Psoas muscle (tissue), 8 donors: ENCODE data around the gene HCLS1. TPM values are rescaled to one million over a fixed set of nuclear protein-coding genes. Genes with fewer than 3 reads are reported as not detected.

Source experiments
- ATAC-seq, 4 donors: fragments of 200-7000 bp; cut with Tn5 transposase; one replicate each; pipeline ENCODE4 v1.9.1; 2020; ENCODE audit warnings: moderate library complexity in 3 of 4, mild to moderate bottlenecking in 2 of 4
- DNase-seq, 2 donors: peaks; one replicate each; pipeline ENCODE4 v3.0.0-alpha.2; 2020
- H3K27ac ChIP-seq: fragments of 200-600 bp; one replicate; pipeline ENCODE4 v1.8.0; 2022
- H3K27me3 ChIP-seq, 3 donors: fragments of 200-600 bp in 1 of 3; one replicate each; pipeline versions ENCODE4 v1.6.1 to v1.8.0; 2013 to 2022; ENCODE audit warnings: low read length in 2 of 3, mild to moderate bottlenecking in 2 of 3, moderate library complexity in 1 of 3; ENCODE audit not compliant: insufficient read depth in 3 of 3
- H3K36me3 ChIP-seq, 2 donors: fragments of 200-600 bp in 1 of 2; one replicate each; pipeline versions ENCODE4 v1.6.1 to v1.8.0; 2013 to 2022; ENCODE audit warnings: low read depth in 1 of 2, mild to moderate bottlenecking in 1 of 2, moderate library complexity in 1 of 2; ENCODE audit not compliant: insufficient read depth in 1 of 2
- H3K4me1 ChIP-seq: fragments of 200-600 bp; one replicate; pipeline ENCODE4 v1.8.0; 2022
- H3K4me3 ChIP-seq: fragments of 200-600 bp; one replicate; pipeline ENCODE4 v1.8.0; 2022; ENCODE audit warnings: mild to moderate bottlenecking
- H3K9me3 ChIP-seq: fragments of 200-600 bp; one replicate; pipeline ENCODE4 v1.8.0; 2022
- CTCF ChIP-seq: fragments of 200-600 bp; IDR thresholded peaks from one replicate; pipeline ENCODE4 v1.8.0; 2022; ENCODE audit warnings: antibody characterized with exemption
- WGBS, 3 donors: extraction: QIAGEN DNeasy Blood & Tissue Kit; methylation state at CpG; one replicate each; pipeline versions ENCODE4 v1.1.6 to v1.1.7; 2013; 5-methylcytosine and 5-hydroxymethylcytosine counted together
- intact Hi-C, 2 donors: fragments of 100-400 bp; cut with DNase I; formaldehyde crosslinking; loops; one replicate each; pipeline versions ENCODE4 v1.11.0 to v1.14.2; 2022
- polyA plus RNA-seq, 3 donors: library from polyadenylated mRNA; stranded (reverse); fragments of 200-250 nt; gene quantifications; one replicate each; pipeline ENCODE4 v1.2.3, GENCODE V29; 2013
- total RNA-seq, 4 donors: library from RNA; stranded (reverse); fragmentation: NEBNext Ultra II Directional in 2 of 4; extraction: Animal tissue kit (Norgen Biotek cat#: 25700) in 2 of 4; gene quantifications; one replicate each; pipeline versions ENCODE4 v1.2.1 to v1.2.4, GENCODE V29; 2021 to 2023
- donor health status: healthy with polysubstance abuse.
- donor health status: DM: no; HTN: no; CAD: no; lungs with moderate emphysema.
- donor health status: Bipolar disorder and iron deficiency.
- donor health status: healthy.
- donor health status: DM: yes; HTN: yes; CAD: no.
- donor health status: DM: no; HTN: no; CAD: no.
- donor health status: DM: no; HTN: no; CAD: no.
- donor health status: DM: yes; HTN: yes; CAD: no.

Gene HCLS1
- total and polyA plus RNA-seq, 7 donors: 2.8 to 9.9 (median 6.9) TPM

GRCh38 chr3:121703973-121704372 is 43.3 kb upstream of the HCLS1 start:
- 97 to 98% (median 97%) methylated on average over 5 of the region's 5 CpGs for WGBS, 3 donors
- Histone ChIP-seq H3K9me3 (no peaks in the 10 kb centered on the region), H3K4me1 (peaks cover 7% of the 10 kb centered on the region), H3K27ac (no peak overlapping the region), H3K27me3 (no peaks in the 10 kb centered on the region), H3K36me3 (peaks cover 0 to 44% of the 10 kb centered on the region in 2 donors), H3K4me3 (no peak overlapping the region)
- intact Hi-C loops: no loop called here
- ATAC-seq: no peak
- no peak for TF ChIP-seq CTCF
- DNase-seq: no peak

GRCh38 chr3:121698901-121699300 is 38.2 kb upstream of the HCLS1 start:
- H3K4me3 ChIP-seq: no peak overlapping the region
- H3K27me3 ChIP-seq: no peaks in the 10 kb centered on the region
- ATAC-seq (no peak), DNase-seq (no peak)
- peaks cover 7% of the 10 kb centered on the region for H3K4me1 ChIP-seq
- no peak for TF ChIP-seq CTCF
- no peak overlapping the region for H3K27ac ChIP-seq
- H3K9me3 ChIP-seq: no peaks in the 10 kb centered on the region
- intact Hi-C loops: no loop called here
- peaks cover 3 to 66% of the 10 kb centered on the region in 2 donors for H3K36me3 ChIP-seq

GRCh38 chr3:121698476-121698875 is 37.8 kb upstream of the HCLS1 start:
- Histone ChIP-seq H3K36me3 (peaks cover 3 to 70% of the 10 kb centered on the region in 2 donors), H3K4me1 (peaks cover 7% of the 10 kb centered on the region), H3K9me3 (no peaks in the 10 kb centered on the region), H3K27me3 (no peaks in the 10 kb centered on the region), H3K27ac (no peak overlapping the region), H3K4me3 (no peak overlapping the region)
- WGBS, 3 donors: 87 to 95% (median 94%) methylated on average over 1 of the region's 1 CpG
- no peak for TF ChIP-seq CTCF
- DNase-seq: no peak
- no peak for ATAC-seq
- intact Hi-C loops: no loop called here

- Histone ChIP-seq H3K27me3 (no peaks in the 10 kb centered on the region), H3K9me3 (no peaks in the 10 kb centered on the region), H3K4me3 (no peak overlapping the region), H3K36me3 (peaks cover 6 to 80% of the 10 kb centered on the region in 2 donors), H3K4me1 (peaks cover 7% of the 10 kb centered on the region), H3K27ac (no peak overlapping the region)
- DNase-seq: no peak
- no peak for TF ChIP-seq CTCF
- ATAC-seq: no peak
- intact Hi-C loops: no loop called here
- WGBS, 3 donors: 29 to 66% (median 50%) methylated on average over 3 of the region's 3 CpGs
These were observed 35.5 kb upstream of the HCLS1 start for GRCh38 chr3:121696186-121696585.

- no peak for DNase-seq
These were observed 31.5 kb upstream of the HCLS1 start for GRCh38 chr3:121692010-121692699.

More at GRCh38 chr3:121692010-121692699, 31.5 kb upstream of the HCLS1 start:
- Histone ChIP-seq H3K4me1 (no peaks in the 10 kb centered on the region), H3K36me3 (peaks cover 6 to 66% of the 10 kb centered on the region in 2 donors), H3K9me3 (no peaks in the 10 kb centered on the region), H3K27me3 (no peaks in the 10 kb centered on the region), H3K27ac (no peak overlapping the region), H3K4me3 (no peak overlapping the region)
- intact Hi-C loops: no loop called here
- WGBS, 3 donors: 85 to 89% (median 87%) methylated on average over 2 of the region's 2 CpGs
- TF ChIP-seq CTCF: no peak
- no peak for ATAC-seq
